ENCODE measurements around the gene CDON.

GRCh38 chr11:126049159-126049558 lies 13.5 kb downstream of the CDON start:
- no peak for TF ChIP-seq CTCF (IDR thresholded peaks at IDR 0.05; ENCODE audit: low read length)
- TF ChIP-seq EZH2 (IDR thresholded peaks at IDR 0.05; ENCODE audit: borderline replicate concordance, low read length): no peak
